ENCODE data around the gene PRSS23.

The PRSS23 gene

DNA sequence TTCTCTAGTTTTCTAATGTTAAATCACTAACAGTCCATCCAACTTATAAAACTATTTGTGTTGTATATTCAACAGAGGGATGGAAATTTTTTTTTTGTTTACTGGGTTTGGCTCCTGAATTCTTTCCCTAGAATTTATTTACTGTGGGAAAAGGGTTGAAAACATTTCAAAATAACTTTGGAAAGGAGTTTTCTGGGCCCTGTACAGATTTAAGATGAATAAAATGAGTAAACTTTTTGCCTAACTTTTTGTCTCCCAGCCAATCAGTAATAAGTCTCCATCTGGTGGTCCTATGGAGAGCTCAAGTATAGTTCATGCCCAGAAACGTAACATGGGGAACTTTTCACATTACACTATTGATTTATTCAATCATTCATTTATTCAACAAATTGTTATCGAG is 16.7 kb upstream of the PRSS23 start:
- H3K4me1 ChIP-seq (ENCODE audit: control insufficient read depth in 2 of 2, insufficient read depth in 1 of 2, low read depth in 1 of 2, low read length in 2 of 2) = peaks cover 0 to 6% of the 10 kb centered on the region in 2 donors
- no peak overlapping the region for H3K14ac ChIP-seq (ENCODE audit: low read length)
- H3K4me3 ChIP-seq (ENCODE audit: low read length in 2 of 2) = no peak overlapping the region
- no peaks in the 10 kb centered on the region for H3K9me3 ChIP-seq (replicated peaks in 1 of 2; ENCODE audit: control insufficient read depth in 2 of 2, insufficient read depth in 1 of 2, low read depth in 1 of 2, low read length in 2 of 2)
- H3K23ac ChIP-seq (ENCODE audit: low read depth, low read length, poor library complexity) = no peak overlapping the region
- H2BK15ac ChIP-seq (ENCODE audit: low read length) = no peak overlapping the region
- no peak overlapping the region for H3K27ac ChIP-seq (replicated peaks; ENCODE audit: low read length)
- no peak overlapping the region for H2AK5ac ChIP-seq (ENCODE audit: low read depth, low read length)
- no peak overlapping the region for H3K9ac ChIP-seq (ENCODE audit: low read depth, low read length, poor library complexity)
- H2BK5ac ChIP-seq (ENCODE audit: low read length) = no peak overlapping the region
- H4K8ac ChIP-seq (ENCODE audit: low read depth, low read length) = no peak overlapping the region
- no peak overlapping the region for H3K4me2 ChIP-seq (ENCODE audit: insufficient read depth, low read length, poor library complexity, severe bottlenecking)
- no peaks in the 10 kb centered on the region for H3K27me3 ChIP-seq (ENCODE audit: control insufficient read depth in 3 of 3, insufficient read depth in 3 of 3, low read depth in 1 of 3, low read length in 3 of 3)
- H2AFZ ChIP-seq (ENCODE audit: low read length) = peak overlapping the region; percentile 19
- H3K18ac ChIP-seq (ENCODE audit: low read length) = no peak overlapping the region
- WGBS, 2 donors (ENCODE audit: extremely low coverage in 2 of 2, insufficient read length in 2 of 2, insufficient replicate concordance in 1 of 2) = no CpG with 5 or more reads among the region's 2 CpGs
- no peak for DNase-seq (ENCODE audit: low spot score)
- no peak overlapping the region for H3K4ac ChIP-seq (ENCODE audit: low read length)
- no peak overlapping the region for H4K91ac ChIP-seq (ENCODE audit: low read depth, low read length, poor library complexity)
- no peaks in the 10 kb centered on the region for H3K36me3 ChIP-seq (replicated peaks in 1 of 2; ENCODE audit: control insufficient read depth in 2 of 2, insufficient read depth in 2 of 2, low read length in 2 of 2)
- no peaks in the 10 kb centered on the region for H3K79me1 ChIP-seq (ENCODE audit: low read depth, low read length)
- no peak overlapping the region for H2BK12ac ChIP-seq (ENCODE audit: low read length)
- H2BK120ac ChIP-seq (ENCODE audit: low read depth, low read length) = no peak overlapping the region

DNA sequence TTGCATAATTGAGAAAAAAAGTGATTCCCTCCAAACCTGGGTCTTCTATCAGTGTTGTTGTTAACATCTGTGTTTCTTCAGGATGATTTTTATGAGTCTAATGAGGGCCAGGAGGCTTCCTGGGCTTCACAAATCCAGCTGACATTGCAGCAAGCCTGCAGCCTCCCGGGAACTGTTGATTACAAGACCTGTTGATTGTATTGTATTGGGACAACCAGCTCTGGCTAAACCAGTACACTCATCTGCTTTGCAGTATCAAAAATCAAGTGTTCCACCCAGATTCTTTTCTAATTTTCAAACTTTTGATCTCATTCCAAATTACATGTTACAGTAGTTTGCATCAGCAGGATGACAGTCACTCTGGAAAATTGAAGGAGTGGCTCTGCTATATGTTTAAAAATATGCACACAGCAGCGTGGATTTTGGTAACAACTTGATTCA is 16.1 kb upstream of the PRSS23 start:
- Histone ChIP-seq H3K4me2 (ENCODE audit: insufficient read depth, low read length, poor library complexity, severe bottlenecking) (no peak overlapping the region), H3K9me3 (replicated peaks in 1 of 2; ENCODE audit: control insufficient read depth in 2 of 2, insufficient read depth in 1 of 2, low read depth in 1 of 2, low read length in 2 of 2) (no peaks in the 10 kb centered on the region), H3K23ac (ENCODE audit: low read depth, low read length, poor library complexity) (no peak overlapping the region), H3K4me1 (ENCODE audit: control insufficient read depth in 2 of 2, insufficient read depth in 1 of 2, low read depth in 1 of 2, low read length in 2 of 2) (peaks cover 0 to 6% of the 10 kb centered on the region in 2 donors), H3K27ac (replicated peaks; ENCODE audit: low read length) (no peak overlapping the region), H3K18ac (ENCODE audit: low read length) (no peak overlapping the region), H4K91ac (ENCODE audit: low read depth, low read length, poor library complexity) (no peak overlapping the region), H2AK5ac (ENCODE audit: low read depth, low read length) (no peak overlapping the region), H2BK15ac (ENCODE audit: low read length) (no peak overlapping the region), H3K36me3 (replicated peaks in 1 of 2; ENCODE audit: control insufficient read depth in 2 of 2, insufficient read depth in 2 of 2, low read length in 2 of 2) (no peaks in the 10 kb centered on the region), H3K27me3 (ENCODE audit: control insufficient read depth in 3 of 3, insufficient read depth in 3 of 3, low read depth in 1 of 3, low read length in 3 of 3) (no peaks in the 10 kb centered on the region), H2BK5ac (ENCODE audit: low read length) (no peak overlapping the region), H4K8ac (ENCODE audit: low read depth, low read length) (no peak overlapping the region), H3K4me3 (ENCODE audit: low read length in 2 of 2) (no peak overlapping the region), H2BK120ac (ENCODE audit: low read depth, low read length) (no peak overlapping the region), H3K14ac (ENCODE audit: low read length) (no peak overlapping the region), H3K79me1 (ENCODE audit: low read depth, low read length) (no peaks in the 10 kb centered on the region), H2AFZ (ENCODE audit: low read length) (peak overlapping the region; percentile 54), H2BK12ac (ENCODE audit: low read length) (no peak overlapping the region), H3K4ac (ENCODE audit: low read length) (no peak overlapping the region), H3K9ac (ENCODE audit: low read depth, low read length, poor library complexity) (no peak overlapping the region)
- WGBS, 2 donors (ENCODE audit: extremely low coverage in 2 of 2, insufficient read length in 2 of 2, insufficient replicate concordance in 1 of 2) = no CpG with 5 or more reads among the region's 2 CpGs
- DNase-seq (ENCODE audit: low spot score) = no peak

DNA sequence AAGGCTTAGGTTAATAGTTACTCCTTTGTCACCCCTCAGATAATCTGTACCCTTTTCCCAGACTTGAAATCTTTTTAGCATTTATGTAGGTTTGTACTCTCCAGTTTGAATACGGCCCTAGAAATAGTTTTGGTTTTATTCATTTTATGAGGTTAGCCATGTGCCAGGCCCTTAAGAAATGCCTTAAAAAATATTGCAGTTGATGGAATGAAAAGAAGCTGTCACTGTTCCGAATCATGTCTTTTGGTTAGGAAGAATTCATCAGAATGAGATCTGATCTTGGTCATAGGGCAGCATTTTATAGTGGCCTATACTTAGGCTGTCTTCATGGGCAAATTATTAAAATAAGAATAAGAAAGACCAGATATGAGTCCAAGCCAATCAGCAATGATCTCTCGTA is 14.8 kb upstream of the PRSS23 start:
- H3K23ac ChIP-seq (ENCODE audit: low read depth, low read length, poor library complexity) = no peak overlapping the region
- H3K14ac ChIP-seq (ENCODE audit: low read length) = no peak overlapping the region
- no peak for DNase-seq (ENCODE audit: low spot score)
- H3K18ac ChIP-seq (ENCODE audit: low read length) = no peak overlapping the region
- H2BK15ac ChIP-seq (ENCODE audit: low read length) = no peak overlapping the region
- no CpG with 5 or more reads among the region's 3 CpGs for WGBS, 2 donors (ENCODE audit: extremely low coverage in 2 of 2, insufficient read length in 2 of 2, insufficient replicate concordance in 1 of 2)
- H3K27me3 ChIP-seq (ENCODE audit: control insufficient read depth in 3 of 3, insufficient read depth in 3 of 3, low read depth in 1 of 3, low read length in 3 of 3) = no peaks in the 10 kb centered on the region
- no peak overlapping the region for H3K27ac ChIP-seq (replicated peaks; ENCODE audit: low read length)
- H2BK12ac ChIP-seq (ENCODE audit: low read length) = no peak overlapping the region
- H3K36me3 ChIP-seq (replicated peaks in 1 of 2; ENCODE audit: control insufficient read depth in 2 of 2, insufficient read depth in 2 of 2, low read length in 2 of 2) = no peaks in the 10 kb centered on the region
- H4K8ac ChIP-seq (ENCODE audit: low read depth, low read length) = no peak overlapping the region
- no peak overlapping the region for H2AK5ac ChIP-seq (ENCODE audit: low read depth, low read length)
- no peaks in the 10 kb centered on the region for H3K79me1 ChIP-seq (ENCODE audit: low read depth, low read length)
- no peak overlapping the region for H3K4ac ChIP-seq (ENCODE audit: low read length)
- no peak overlapping the region for H2BK120ac ChIP-seq (ENCODE audit: low read depth, low read length)
- no peak overlapping the region for H3K9ac ChIP-seq (ENCODE audit: low read depth, low read length, poor library complexity)
- H3K9me3 ChIP-seq (replicated peaks in 1 of 2; ENCODE audit: control insufficient read depth in 2 of 2, insufficient read depth in 1 of 2, low read depth in 1 of 2, low read length in 2 of 2) = no peaks in the 10 kb centered on the region
- H2BK5ac ChIP-seq (ENCODE audit: low read length) = no peak overlapping the region
- no peak overlapping the region for H3K4me2 ChIP-seq (ENCODE audit: insufficient read depth, low read length, poor library complexity, severe bottlenecking)
- peaks cover 0 to 6% of the 10 kb centered on the region in 2 donors for H3K4me1 ChIP-seq (ENCODE audit: control insufficient read depth in 2 of 2, insufficient read depth in 1 of 2, low read depth in 1 of 2, low read length in 2 of 2)
- no peak overlapping the region for H4K91ac ChIP-seq (ENCODE audit: low read depth, low read length, poor library complexity)
- H2AFZ ChIP-seq (ENCODE audit: low read length) = no peak overlapping the region
- H3K4me3 ChIP-seq (ENCODE audit: low read length in 2 of 2) = no peak overlapping the region

DNA sequence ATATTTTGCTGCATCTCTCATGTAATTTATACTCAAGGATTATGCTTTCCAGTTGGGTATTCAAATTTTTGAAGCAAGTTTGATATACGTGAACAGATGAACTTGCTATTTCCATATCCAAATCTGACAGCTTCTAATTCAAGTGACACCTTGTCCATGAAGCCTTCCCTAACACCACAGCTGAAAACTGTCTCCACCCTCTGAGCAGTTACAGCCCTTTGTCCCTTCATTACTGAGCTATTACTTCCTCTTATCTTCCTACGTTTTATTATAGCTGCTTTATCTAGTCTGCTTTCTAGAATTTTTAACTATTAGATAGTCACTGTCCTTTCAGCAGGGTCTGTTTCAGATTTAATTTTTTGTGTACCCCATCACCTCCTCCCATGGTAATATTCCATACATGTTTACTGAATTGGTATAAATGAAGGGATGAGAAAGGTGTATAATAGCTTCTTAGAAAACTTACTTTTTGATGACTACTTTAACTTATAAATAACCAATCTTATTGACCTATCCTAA is 13.3 kb upstream of the PRSS23 start:
- H3K4me3 ChIP-seq (ENCODE audit: low read length in 2 of 2) = no peak overlapping the region
- no peaks in the 10 kb centered on the region for H3K79me1 ChIP-seq (ENCODE audit: low read depth, low read length)
- H2BK15ac ChIP-seq (ENCODE audit: low read length) = no peak overlapping the region
- H3K27ac ChIP-seq (replicated peaks; ENCODE audit: low read length) = no peak overlapping the region
- no peaks in the 10 kb centered on the region for H3K36me3 ChIP-seq (replicated peaks in 1 of 2; ENCODE audit: control insufficient read depth in 2 of 2, insufficient read depth in 2 of 2, low read length in 2 of 2)
- H3K9ac ChIP-seq (ENCODE audit: low read depth, low read length, poor library complexity) = no peak overlapping the region
- H4K8ac ChIP-seq (ENCODE audit: low read depth, low read length) = no peak overlapping the region
- no peak overlapping the region for H3K4me2 ChIP-seq (ENCODE audit: insufficient read depth, low read length, poor library complexity, severe bottlenecking)
- H4K91ac ChIP-seq (ENCODE audit: low read depth, low read length, poor library complexity) = no peak overlapping the region
- H2BK120ac ChIP-seq (ENCODE audit: low read depth, low read length) = no peak overlapping the region
- H3K23ac ChIP-seq (ENCODE audit: low read depth, low read length, poor library complexity) = no peak overlapping the region
- H2BK5ac ChIP-seq (ENCODE audit: low read length) = no peak overlapping the region
- no CpG with 5 or more reads among the region's 2 CpGs for WGBS, 2 donors (ENCODE audit: extremely low coverage in 2 of 2, insufficient read length in 2 of 2, insufficient replicate concordance in 1 of 2)
- H2BK12ac ChIP-seq (ENCODE audit: low read length) = no peak overlapping the region
- no peak overlapping the region for H3K4ac ChIP-seq (ENCODE audit: low read length)
- peaks cover 2 to 12% of the 10 kb centered on the region in 2 donors for H3K4me1 ChIP-seq (ENCODE audit: control insufficient read depth in 2 of 2, insufficient read depth in 1 of 2, low read depth in 1 of 2, low read length in 2 of 2)
- H3K9me3 ChIP-seq (replicated peaks in 1 of 2; ENCODE audit: control insufficient read depth in 2 of 2, insufficient read depth in 1 of 2, low read depth in 1 of 2, low read length in 2 of 2) = no peaks in the 10 kb centered on the region
- no peak overlapping the region for H3K14ac ChIP-seq (ENCODE audit: low read length)
- H2AFZ ChIP-seq (ENCODE audit: low read length) = no peak overlapping the region
- no peaks in the 10 kb centered on the region for H3K27me3 ChIP-seq (ENCODE audit: control insufficient read depth in 3 of 3, insufficient read depth in 3 of 3, low read depth in 1 of 3, low read length in 3 of 3)
- H3K18ac ChIP-seq (ENCODE audit: low read length) = no peak overlapping the region
- no peak overlapping the region for H2AK5ac ChIP-seq (ENCODE audit: low read depth, low read length)
- no peak for DNase-seq (ENCODE audit: low spot score)
